Fibroblast of lung (primary cell): Measurements from ENCODE around the gene TRAF3. TPM values are rescaled to one million over a fixed set of nuclear protein-coding genes. Genes with fewer than 3 reads are reported as not detected.

ENCODE experiments used
- DNase-seq, 2 donors: peaks; one replicate each; pipeline versions ENCODE4 v3.0.0 to v3.0.0-alpha.2; 2010; ENCODE audit warnings: low read depth in 2 of 2
- H2AFZ ChIP-seq: 2 replicates; pipeline ENCODE4 v1.5.1; 2012; ENCODE audit warnings: low read length, control low read depth, inconsistent platforms
- H3K27ac ChIP-seq: 2 replicates; pipeline ENCODE4 v1.5.1; 2011; ENCODE audit warnings: low read length, control low read depth; ENCODE audit not compliant: insufficient read depth
- H3K27me3 ChIP-seq: 2 replicates; pipeline ENCODE4 v1.5.1; 2011; ENCODE audit warnings: mild to moderate bottlenecking, low read length; ENCODE audit not compliant: control insufficient read depth, insufficient read depth
- H3K36me3 ChIP-seq: 2 replicates; pipeline ENCODE4 v1.5.1; 2011; ENCODE audit warnings: low read length; ENCODE audit not compliant: control insufficient read depth, insufficient read depth
- H3K4me1 ChIP-seq: 2 replicates; pipeline ENCODE4 v1.5.1; 2011; ENCODE audit warnings: low read length; ENCODE audit not compliant: control insufficient read depth, insufficient read depth; ENCODE audit errors: extremely low read depth
- H3K4me2 ChIP-seq: 2 replicates; pipeline ENCODE4 v1.5.1; 2011; ENCODE audit warnings: low read length, control low read depth; ENCODE audit not compliant: insufficient read depth; ENCODE audit errors: extremely low read depth
- H3K4me3 ChIP-seq, 4 experiments: fragments of 200-600 bp in 1 of 4; sonication (generic) in 1 of 4; replicated peaks in 1 of 4; 2 replicates each; pipeline ENCODE4 v1.5.1; 2011 to 2016; ENCODE audit warnings: low read length in 4 of 4, low read depth in 3 of 4, mild to moderate bottlenecking in 3 of 4, control low read depth in 2 of 4, inconsistent platforms in 1 of 4, mixed read lengths in 1 of 4; ENCODE audit not compliant: insufficient read depth in 1 of 4; ENCODE audit errors: control extremely low read depth in 1 of 4
- H3K79me2 ChIP-seq: 2 replicates; pipeline ENCODE4 v1.5.1; 2012; ENCODE audit warnings: mild to moderate bottlenecking, low read length, inconsistent platforms; ENCODE audit not compliant: control insufficient read depth, insufficient read depth
- H3K9ac ChIP-seq: 2 replicates; pipeline ENCODE4 v1.5.1; 2011; ENCODE audit warnings: mild to moderate bottlenecking, low read length, control low read depth; ENCODE audit not compliant: insufficient read depth
- H3K9me3 ChIP-seq: 2 replicates; pipeline ENCODE4 v1.5.1; 2012; ENCODE audit warnings: low read depth, low read length; ENCODE audit not compliant: control insufficient read depth, insufficient read depth
- H4K20me1 ChIP-seq: 2 replicates; pipeline ENCODE4 v1.5.1; 2011; ENCODE audit warnings: low read length; ENCODE audit not compliant: control insufficient read depth, insufficient read depth; ENCODE audit errors: extremely low read depth
- EZH2 ChIP-seq: IDR thresholded peaks from 2 replicates; pipeline ENCODE4 v1.5.1; 2012; ENCODE audit warnings: low read length, control low read depth, mild to moderate bottlenecking; ENCODE audit errors: missing control alignments
- polyA plus RNA-seq, 2 donors: library from polyadenylated mRNA; depleted of rRNA in 1 of 2; stranded (reverse) in 1 of 2; unstranded in 1 of 2; fragments of >200 nt; gene quantifications; 2 replicates each; pipeline ENCODE4 v1.2.1, GENCODE V29; 2011 to 2012; ENCODE audit warnings: missing spikeins in 1 of 2
- total RNA-seq: library from RNA; depleted of rRNA; stranded (reverse); fragments of >200 nt; gene quantifications from 2 replicates; pipeline ENCODE4 v1.2.1, GENCODE V29; 2014
- TF ChIP-seq, protein P1 (sequence below), 2 donors: IDR thresholded peaks in 1 of 2; conservative IDR thresholded peaks in 1 of 2; 1 replicate in 1 of 2; 2 replicates in 1 of 2; pipeline ENCODE4 v1.5.1; 2011 to 2012; ENCODE audit warnings: low read length in 2 of 2, control low read depth in 1 of 2, inconsistent platforms in 1 of 2, low read depth in 1 of 2, mild to moderate bottlenecking in 1 of 2

Gene TRAF3
- total and polyA plus RNA-seq, 2 donors (not counting 1 experiment from before 2014, with no cell fraction given), result 12.1 to 14.4 TPM

- no peaks in the 10 kb centered on the region for H3K4me1 ChIP-seq
- no peak for DNase-seq
- H2AFZ ChIP-seq, result no peak overlapping the region
- no peaks in the 10 kb centered on the region for H3K36me3 ChIP-seq
- no peak overlapping the region for H3K27ac ChIP-seq
- TF ChIP-seq EZH2, result no peak
- TF ChIP-seq, protein P1, sequence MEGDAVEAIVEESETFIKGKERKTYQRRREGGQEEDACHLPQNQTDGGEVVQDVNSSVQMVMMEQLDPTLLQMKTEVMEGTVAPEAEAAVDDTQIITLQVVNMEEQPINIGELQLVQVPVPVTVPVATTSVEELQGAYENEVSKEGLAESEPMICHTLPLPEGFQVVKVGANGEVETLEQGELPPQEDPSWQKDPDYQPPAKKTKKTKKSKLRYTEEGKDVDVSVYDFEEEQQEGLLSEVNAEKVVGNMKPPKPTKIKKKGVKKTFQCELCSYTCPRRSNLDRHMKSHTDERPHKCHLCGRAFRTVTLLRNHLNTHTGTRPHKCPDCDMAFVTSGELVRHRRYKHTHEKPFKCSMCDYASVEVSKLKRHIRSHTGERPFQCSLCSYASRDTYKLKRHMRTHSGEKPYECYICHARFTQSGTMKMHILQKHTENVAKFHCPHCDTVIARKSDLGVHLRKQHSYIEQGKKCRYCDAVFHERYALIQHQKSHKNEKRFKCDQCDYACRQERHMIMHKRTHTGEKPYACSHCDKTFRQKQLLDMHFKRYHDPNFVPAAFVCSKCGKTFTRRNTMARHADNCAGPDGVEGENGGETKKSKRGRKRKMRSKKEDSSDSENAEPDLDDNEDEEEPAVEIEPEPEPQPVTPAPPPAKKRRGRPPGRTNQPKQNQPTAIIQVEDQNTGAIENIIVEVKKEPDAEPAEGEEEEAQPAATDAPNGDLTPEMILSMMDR (conservative IDR thresholded peaks at IDR 0.05 in 1 of 2, IDR thresholded peaks at IDR 0.05 in 1 of 2; ENCODE audit: low read depth in 1 of 2, low read length in 2 of 2), result no peak
- no peaks in the 10 kb centered on the region for H3K27me3 ChIP-seq
- H3K79me2 ChIP-seq, result no peaks in the 10 kb centered on the region
- no peak overlapping the region for H3K9ac ChIP-seq
- no peak overlapping the region for H3K4me3 ChIP-seq
- no peaks in the 10 kb centered on the region for H3K9me3 ChIP-seq
- no peaks in the 10 kb centered on the region for H4K20me1 ChIP-seq
- no peak overlapping the region for H3K4me2 ChIP-seq
Observed at GRCh38 chr14:102751088-102751487, 26.2 kb upstream of the TRAF3 start.

- no peaks in the 10 kb centered on the region for H3K36me3 ChIP-seq
- TF ChIP-seq EZH2, result no peak
- TF ChIP-seq, protein P1 (conservative IDR thresholded peaks at IDR 0.05 in 1 of 2, IDR thresholded peaks at IDR 0.05 in 1 of 2; ENCODE audit: low read depth in 1 of 2, low read length in 2 of 2), result no peak
- H3K27me3 ChIP-seq, result no peaks in the 10 kb centered on the region
- H2AFZ ChIP-seq, result no peak overlapping the region
- no peak overlapping the region for H3K4me3 ChIP-seq
- H3K79me2 ChIP-seq, result no peaks in the 10 kb centered on the region
- no peak overlapping the region for H3K4me2 ChIP-seq
- no peak overlapping the region for H3K9ac ChIP-seq
- no peaks in the 10 kb centered on the region for H4K20me1 ChIP-seq
- H3K9me3 ChIP-seq, result no peaks in the 10 kb centered on the region
- no peaks in the 10 kb centered on the region for H3K4me1 ChIP-seq
- H3K27ac ChIP-seq, result no peak overlapping the region
- no peak for DNase-seq
Observed at GRCh38 chr14:102752239-102752847, 24.9 kb upstream of the TRAF3 start.

DNA sequence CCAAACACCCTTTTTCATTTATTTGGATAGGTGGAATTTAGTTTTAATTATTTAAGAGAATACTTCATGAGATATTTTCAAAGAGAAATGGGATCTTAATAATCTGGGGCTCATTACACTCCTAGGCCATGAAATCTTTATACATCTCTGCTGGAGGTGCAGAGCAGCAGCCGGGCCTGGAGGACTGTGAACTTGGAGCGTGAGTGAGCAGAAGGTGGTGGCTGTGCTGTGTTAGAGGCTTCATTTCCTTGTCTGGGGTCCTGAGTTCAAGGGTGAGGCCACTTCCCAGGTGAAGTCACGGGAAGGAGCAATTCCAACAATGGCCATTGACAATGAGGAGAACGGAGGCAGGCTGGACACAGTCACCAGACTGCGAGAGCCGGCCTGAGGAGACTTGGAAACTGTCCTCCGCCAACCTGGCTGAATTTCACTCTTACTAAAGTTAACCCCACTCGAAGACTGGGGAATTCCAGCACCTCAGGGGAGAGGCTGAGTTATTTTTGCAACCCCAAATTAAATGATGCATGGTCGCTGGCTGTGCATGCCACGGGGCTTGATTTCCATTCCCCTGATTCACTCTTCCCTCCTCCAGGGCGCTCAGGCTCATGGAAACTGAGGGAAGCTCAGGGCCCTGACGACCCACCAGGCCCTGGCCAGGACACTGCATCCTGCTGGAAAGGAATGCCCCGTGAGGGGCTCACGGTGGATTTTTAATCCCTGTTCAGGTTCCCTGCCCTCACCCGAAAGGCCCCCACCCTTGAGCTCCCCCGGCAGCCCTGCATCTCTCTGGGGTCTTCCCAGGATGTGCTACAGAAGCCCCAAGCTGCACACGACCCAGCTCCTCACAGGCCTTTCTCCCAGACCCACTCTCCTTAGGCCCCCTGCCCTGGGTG lies 22.6 kb upstream of the TRAF3 start:
- TF ChIP-seq, protein P1 (conservative IDR thresholded peaks at IDR 0.05 in 1 of 2, IDR thresholded peaks at IDR 0.05 in 1 of 2; ENCODE audit: low read depth in 1 of 2, low read length in 2 of 2), result no peak
- no peak for TF ChIP-seq EZH2
- Histone ChIP-seq H3K4me3 (no peak overlapping the region), H3K4me2 (no peak overlapping the region), H3K36me3 (no peaks in the 10 kb centered on the region), H3K4me1 (no peaks in the 10 kb centered on the region), H3K27me3 (no peaks in the 10 kb centered on the region), H3K9ac (no peak overlapping the region), H3K27ac (no peak overlapping the region), H4K20me1 (no peaks in the 10 kb centered on the region), H3K9me3 (no peaks in the 10 kb centered on the region), H2AFZ (no peak overlapping the region), H3K79me2 (no peaks in the 10 kb centered on the region)
- DNase-seq, result no peak
